A549 treated with CORT108297 at 1 μM for 4 hours (cell line): ENCODE results near the gene VSIG2. TPM values are rescaled to one million over a fixed set of nuclear protein-coding genes. Genes with fewer than 3 reads are reported as not detected.

Source experiments
- total RNA-seq: library from RNA; stranded (reverse); fragments of 200-300 nt; extraction: Qiagen RNA extraction; gene quantifications from 5 replicates; pipeline ENCODE4 v1.2.3, GENCODE V29; 2022

VSIG2 gene, protein sequence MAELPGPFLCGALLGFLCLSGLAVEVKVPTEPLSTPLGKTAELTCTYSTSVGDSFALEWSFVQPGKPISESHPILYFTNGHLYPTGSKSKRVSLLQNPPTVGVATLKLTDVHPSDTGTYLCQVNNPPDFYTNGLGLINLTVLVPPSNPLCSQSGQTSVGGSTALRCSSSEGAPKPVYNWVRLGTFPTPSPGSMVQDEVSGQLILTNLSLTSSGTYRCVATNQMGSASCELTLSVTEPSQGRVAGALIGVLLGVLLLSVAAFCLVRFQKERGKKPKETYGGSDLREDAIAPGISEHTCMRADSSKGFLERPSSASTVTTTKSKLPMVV
- 0.07 TPM in 1 of 5 replicates, not detected in the others for total RNA-seq

GRCh38 chr11:124751741-124752470, at the start of gene VSIG2:
TSS of gene VSIG2 (minus strand) at chr11:124752255. CDS start at chr11:124752137, 118 bp downstream.

DNA sequence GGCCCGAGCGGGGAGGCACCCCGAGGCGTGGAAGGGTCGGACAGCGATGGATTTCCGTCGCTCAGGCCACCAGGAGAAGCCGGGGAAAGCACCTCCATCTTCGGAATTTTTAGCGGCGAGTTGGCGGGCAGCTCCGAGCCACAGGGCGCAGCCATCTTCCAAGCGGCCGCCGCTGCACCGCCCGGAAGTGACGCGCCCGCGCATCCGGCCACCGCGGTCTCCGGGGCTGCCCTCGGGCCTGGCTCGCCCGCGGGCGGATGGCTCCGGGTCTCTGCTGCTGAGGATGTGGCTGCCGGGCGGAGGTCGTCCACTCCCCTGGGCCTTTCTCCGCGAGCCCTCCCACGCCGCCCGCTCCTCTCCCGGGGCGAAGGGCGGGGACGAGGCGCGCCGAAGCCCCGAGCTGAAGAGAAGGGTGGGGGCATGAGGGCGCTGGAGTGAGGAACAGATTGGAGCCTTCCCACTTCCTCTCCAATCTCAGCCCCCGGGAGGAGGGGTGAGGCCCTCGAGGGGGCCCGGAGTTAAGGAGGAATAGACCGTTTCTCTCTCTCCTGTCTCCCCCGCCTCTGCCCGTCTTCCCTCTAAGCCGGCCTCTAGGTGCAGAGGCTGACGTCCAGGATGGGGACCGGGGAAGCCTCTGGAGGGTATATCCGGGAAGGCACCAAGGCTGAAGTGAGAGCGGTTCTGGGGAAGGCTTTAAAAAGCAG, 48.3 kb upstream of the VSIG2 start, which contains the start of gene MSANTD2:
TSS of gene MSANTD2 (minus strand) at position 181 of the 704 bp plus-strand sequence. CDS start at position 155, 26 bp downstream.

DNA sequence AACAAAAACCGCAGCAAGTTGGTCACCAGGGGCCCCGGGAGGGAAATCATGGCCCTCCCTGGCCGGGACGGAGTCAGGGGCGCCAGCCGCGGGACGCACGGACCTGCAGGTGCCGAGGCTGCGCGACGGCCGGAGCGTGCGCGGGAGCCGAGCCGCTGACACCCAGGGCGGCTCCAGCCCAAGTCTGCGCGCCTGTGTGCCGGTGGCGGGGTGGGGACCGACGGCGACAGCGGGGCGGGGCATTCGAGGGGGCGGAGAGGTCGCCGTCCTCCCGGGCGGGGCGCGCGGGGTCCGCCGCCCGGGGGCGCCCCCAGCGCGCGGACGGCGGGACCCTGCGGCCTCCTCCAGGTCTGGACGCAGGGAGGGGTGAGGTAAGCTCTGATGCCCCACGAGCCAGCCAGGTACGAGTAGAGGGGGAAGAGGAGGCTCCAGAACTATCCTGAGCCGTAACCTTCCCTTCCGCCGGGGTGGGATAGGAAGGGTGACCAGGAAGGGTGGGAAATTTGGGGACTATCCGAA, 10.1 kb upstream of the VSIG2 start, which contains the start of gene ESAM:
TSS of gene ESAM (minus strand) at position 186 of the 519 bp plus-strand sequence. CDS start at position 50, 136 bp downstream.

GRCh38 chr11:124739479-124740276, 12.4 kb downstream of the VSIG2 start, which contains the start of gene NRGN:
TSS of gene NRGN (plus strand) at chr11:124739942. CDS start at chr11:124740085, 143 bp downstream.

Other genes starting within 250 kb of the VSIG2 start
- not detected in 5 replicates for gene OR8B12, start 208.6 kb downstream of the VSIG2 start, total RNA-seq
- not detected in 5 replicates for gene OR8A1, start 182.3 kb downstream of the VSIG2 start, total RNA-seq
- gene PANX3, start 140.8 kb downstream of the VSIG2 start, total RNA-seq: not detected in 5 replicates
- gene TBRG1, start 129.4 kb downstream of the VSIG2 start, total RNA-seq: 16.2 to 18.0 TPM (median 17.1 TPM) in 5 replicates
- 13.8 to 15.8 TPM (median 14.0 TPM) in 5 replicates for gene SIAE, start 78.5 kb downstream of the VSIG2 start, total RNA-seq
- 17.3 to 31.0 TPM (median 17.9 TPM) in 5 replicates for gene SPA17, start 78.4 kb downstream of the VSIG2 start, total RNA-seq
- 6.3 to 11.9 TPM (median 11.1 TPM) in 5 replicates for gene NRGN, start 12.3 kb downstream of the VSIG2 start, total RNA-seq
- gene ESAM, start 10.0 kb upstream of the VSIG2 start, total RNA-seq: 9.1 to 13.4 TPM (median 12.1 TPM) in 5 replicates
- gene MSANTD2, start 48.2 kb upstream of the VSIG2 start, total RNA-seq: 5.0 to 6.1 TPM (median 5.3 TPM) in 5 replicates
- gene ROBO3, start 113.2 kb upstream of the VSIG2 start, total RNA-seq: 1.4 to 3.1 TPM (median 3.0 TPM) in 5 replicates
- 0.05 TPM in 1 of 5 replicates, not detected in the others for gene ROBO4, start 145.6 kb upstream of the VSIG2 start, total RNA-seq
- not detected in 5 replicates for gene HEPN1, start 167.0 kb upstream of the VSIG2 start, total RNA-seq
- not detected in 5 replicates for gene HEPACAM, start 183.8 kb upstream of the VSIG2 start, total RNA-seq
- gene CCDC15, start 201.9 kb upstream of the VSIG2 start, total RNA-seq: 0.50 to 0.62 TPM (median 0.54 TPM) in 5 replicates